Upper lobe of left lung (tissue), 4 donors: ENCODE measurements around the gene SVBP.

Experiments
- CTCF ChIP-seq, 6 experiments: fragments of 450-650 bp in 4 of 6; fragments of 200-600 bp in 2 of 6; sonication (generic) in 2 of 6; IDR thresholded peaks; one replicate each; pipeline ENCODE4 v1.5.1; 2016 to 2019; ENCODE audit warnings: antibody characterized with exemption in 6 of 6
- POLR2A ChIP-seq, 4 donors: fragments of 450-650 bp; IDR thresholded peaks; one replicate each; pipeline ENCODE4 v1.5.1; 2016 to 2017; ENCODE audit warnings: antibody characterized with exemption in 4 of 4, mild to moderate bottlenecking in 2 of 4
- POLR2AphosphoS5 ChIP-seq, 2 donors: sonication (generic); formaldehyde crosslinking; IDR thresholded peaks; one replicate each; pipeline ENCODE4 v1.5.1; 2017; ENCODE audit warnings: antibody characterized with exemption in 2 of 2

- no peak for TF ChIP-seq CTCF (IDR thresholded peaks at IDR 0.05)
- no peak for TF ChIP-seq POLR2AphosphoS5 (IDR thresholded peaks at IDR 0.05)
- TF ChIP-seq POLR2A (IDR thresholded peaks at IDR 0.05): no peak
These were observed 34.1 kb downstream of the SVBP start for GRCh38 chr1:42783092-42783491.
